Brain microvascular endothelial cell (primary cell): Measurements from ENCODE around the gene COMMD8.

Experiments used
- DNase-seq: peaks from one replicate; pipeline ENCODE4 v3.0.0-alpha.2; 2020
- H3K27ac ChIP-seq: fragments of 250-450 bp; sonication (Bioruptor Pico); 2 replicates; pipeline ENCODE4 v1.5.1; 2020; ENCODE audit warnings: mild to moderate bottlenecking, moderate library complexity
- H3K27me3 ChIP-seq: fragments of 250-450 bp; sonication (Bioruptor Pico); replicated peaks from 2 replicates; pipeline ENCODE4 v1.5.1; 2020; ENCODE audit warnings: mild to moderate bottlenecking
- H3K36me3 ChIP-seq: fragments of 250-450 bp; sonication (Bioruptor Pico); replicated peaks from 2 replicates; pipeline ENCODE4 v1.5.1; 2020; ENCODE audit warnings: mild to moderate bottlenecking
- H3K4me3 ChIP-seq: 2 replicates; pipeline ENCODE4 v1.5.1; 2011; ENCODE audit warnings: low read depth, mild to moderate bottlenecking, control low read depth, low read length, moderate library complexity
- in situ Hi-C: cut with HindIII; loops from 2 replicates; pipeline ENCODE4 v1.10.0; 2017; ENCODE audit warnings: low sequenced_read_pairs, low pct_ligation_motif_present
- TF ChIP-seq, protein P1 (sequence below): IDR thresholded peaks from 2 replicates; pipeline ENCODE4 v1.5.1; 2011; ENCODE audit warnings: low read depth, mild to moderate bottlenecking, moderate library complexity, low read length, control low read depth, inconsistent platforms; ENCODE audit errors: missing control alignments

COMMD8 gene

DNA sequence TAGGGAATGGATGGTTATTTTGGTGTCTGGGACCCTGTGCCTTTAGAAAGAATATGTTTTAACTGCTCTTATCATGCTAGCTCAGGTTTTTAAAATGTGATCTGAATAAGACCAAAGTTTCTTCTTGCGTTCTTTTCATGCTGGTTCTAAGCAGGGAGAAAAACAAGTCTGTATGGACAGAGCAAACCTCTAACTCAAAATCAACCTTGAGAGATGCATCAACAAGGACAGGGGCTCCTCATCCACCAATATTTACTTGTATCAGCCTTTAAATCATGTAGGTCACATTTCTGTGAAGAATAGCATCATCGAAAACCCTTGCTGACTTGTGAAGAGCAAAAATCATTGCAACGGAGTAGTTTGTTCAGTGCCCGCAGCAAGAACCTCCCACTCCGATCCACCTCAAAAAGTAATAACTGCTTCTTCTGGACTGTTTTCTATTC lies 22.8 kb upstream of the COMMD8 start:
- H3K27me3 ChIP-seq = no peaks in the 10 kb centered on the region
- no peak for DNase-seq
- TF ChIP-seq, protein P1, sequence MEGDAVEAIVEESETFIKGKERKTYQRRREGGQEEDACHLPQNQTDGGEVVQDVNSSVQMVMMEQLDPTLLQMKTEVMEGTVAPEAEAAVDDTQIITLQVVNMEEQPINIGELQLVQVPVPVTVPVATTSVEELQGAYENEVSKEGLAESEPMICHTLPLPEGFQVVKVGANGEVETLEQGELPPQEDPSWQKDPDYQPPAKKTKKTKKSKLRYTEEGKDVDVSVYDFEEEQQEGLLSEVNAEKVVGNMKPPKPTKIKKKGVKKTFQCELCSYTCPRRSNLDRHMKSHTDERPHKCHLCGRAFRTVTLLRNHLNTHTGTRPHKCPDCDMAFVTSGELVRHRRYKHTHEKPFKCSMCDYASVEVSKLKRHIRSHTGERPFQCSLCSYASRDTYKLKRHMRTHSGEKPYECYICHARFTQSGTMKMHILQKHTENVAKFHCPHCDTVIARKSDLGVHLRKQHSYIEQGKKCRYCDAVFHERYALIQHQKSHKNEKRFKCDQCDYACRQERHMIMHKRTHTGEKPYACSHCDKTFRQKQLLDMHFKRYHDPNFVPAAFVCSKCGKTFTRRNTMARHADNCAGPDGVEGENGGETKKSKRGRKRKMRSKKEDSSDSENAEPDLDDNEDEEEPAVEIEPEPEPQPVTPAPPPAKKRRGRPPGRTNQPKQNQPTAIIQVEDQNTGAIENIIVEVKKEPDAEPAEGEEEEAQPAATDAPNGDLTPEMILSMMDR = no peak
- no peaks in the 10 kb centered on the region for H3K36me3 ChIP-seq
- peak overlapping the region; percentile 86 for H3K27ac ChIP-seq
- in situ Hi-C loops = no loop called here
- peak overlapping the region; percentile 81 for H3K4me3 ChIP-seq

DNA sequence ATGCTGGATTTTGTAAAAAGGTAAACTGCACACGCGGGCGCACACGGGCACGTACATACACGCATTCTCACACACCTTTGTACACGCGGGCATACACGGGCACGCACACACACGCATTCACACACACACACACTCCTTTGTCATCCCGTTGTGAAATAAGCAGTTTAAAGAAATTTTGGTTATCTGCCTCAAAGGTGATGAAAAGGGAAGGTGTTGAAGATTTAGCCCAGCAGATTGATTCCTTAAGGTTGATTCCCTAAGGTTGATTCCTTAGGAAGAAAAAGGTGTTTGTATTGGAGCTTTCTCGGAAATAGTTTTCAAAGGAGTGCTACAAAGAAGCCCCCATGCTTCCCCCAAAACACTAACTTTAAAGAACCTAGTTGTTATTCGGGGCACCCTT lies 22.3 kb upstream of the COMMD8 start:
- in situ Hi-C loops = no loop called here
- H3K27ac ChIP-seq = peak overlapping the region; percentile 86

DNA sequence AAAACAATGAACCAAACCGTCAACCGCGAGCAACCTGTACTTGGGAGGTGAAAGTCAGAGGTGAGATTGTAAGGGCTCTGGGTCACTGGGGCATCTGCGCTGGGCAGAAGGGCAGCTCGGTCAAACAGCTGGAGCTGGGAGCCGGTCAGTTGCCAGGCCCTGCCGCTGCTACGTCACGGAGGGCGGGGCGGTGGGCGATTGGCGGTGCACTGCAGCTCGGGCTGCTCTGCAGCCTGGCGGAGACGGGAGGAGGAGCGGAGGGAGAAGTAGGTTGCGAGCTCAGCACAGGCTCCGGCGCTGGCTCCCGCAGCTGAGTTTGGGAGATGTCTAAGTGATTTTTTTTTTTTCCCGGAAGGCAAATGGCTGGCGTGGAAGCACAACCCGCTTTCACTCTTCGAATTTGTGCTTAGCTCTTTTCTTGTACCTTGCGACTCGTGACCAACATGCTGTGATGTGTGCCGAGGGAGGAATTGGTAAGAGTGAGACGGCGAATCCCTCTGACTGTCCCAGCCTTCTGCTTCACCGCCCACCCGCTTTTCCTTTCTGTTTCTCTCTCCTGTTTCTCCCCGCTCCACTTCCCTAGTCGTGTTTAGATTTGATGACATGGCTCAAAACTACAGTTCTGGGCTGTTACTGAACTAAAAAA lies 21.7 kb upstream of the COMMD8 start, which contains the start of gene ATP10D:
Gene ATP10D (plus strand): TSS at position 229 of the 646 bp plus-strand sequence. CDS start 27,266 bp downstream, outside the sequence.
- Histone ChIP-seq H3K4me3 (peak within 1 kb of the TSS; percentile 81), H3K36me3 (no peaks in the 10 kb centered on the region), H3K27me3 (no peaks in the 10 kb centered on the region), H3K27ac (peak within 1 kb of the TSS; percentile 86)
- TF ChIP-seq, protein P1 = peak; percentile 38
- in situ Hi-C loops = no loop called here
- peak; percentile 91 for DNase-seq

More for the DNA sequence above, 22.3 kb upstream of the COMMD8 start:
- H3K36me3 ChIP-seq = no peaks in the 10 kb centered on the region
- DNase-seq = no peak
- peak overlapping the region; percentile 81 for H3K4me3 ChIP-seq
- TF ChIP-seq, protein P1 = no peak
- no peaks in the 10 kb centered on the region for H3K27me3 ChIP-seq

DNA sequence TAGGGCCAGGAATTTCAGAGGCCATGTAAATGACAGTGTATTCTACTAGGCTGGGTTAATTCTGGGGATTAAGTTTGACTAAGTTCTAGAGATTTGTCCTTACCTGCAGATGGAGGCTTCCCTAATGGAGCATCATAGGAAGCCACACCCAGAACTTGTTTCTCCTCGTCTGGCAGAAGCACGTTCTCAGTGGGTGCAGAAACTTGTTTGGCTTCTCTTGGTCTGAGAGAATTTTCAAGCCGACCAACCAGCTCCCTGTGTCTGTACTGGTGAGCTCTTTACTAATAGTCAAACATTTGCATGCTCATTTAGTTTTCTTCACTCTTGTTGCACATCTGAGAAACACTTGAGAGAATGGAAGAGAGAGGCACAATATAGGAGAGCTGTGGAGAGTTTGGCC lies 20.7 kb upstream of the COMMD8 start:
- Histone ChIP-seq H3K4me3 (no peak overlapping the region), H3K27me3 (no peaks in the 10 kb centered on the region), H3K27ac (no peak overlapping the region), H3K36me3 (no peaks in the 10 kb centered on the region)
- TF ChIP-seq, protein P1 = no peak
- no peak for DNase-seq
- in situ Hi-C loops = no loop called here

DNA sequence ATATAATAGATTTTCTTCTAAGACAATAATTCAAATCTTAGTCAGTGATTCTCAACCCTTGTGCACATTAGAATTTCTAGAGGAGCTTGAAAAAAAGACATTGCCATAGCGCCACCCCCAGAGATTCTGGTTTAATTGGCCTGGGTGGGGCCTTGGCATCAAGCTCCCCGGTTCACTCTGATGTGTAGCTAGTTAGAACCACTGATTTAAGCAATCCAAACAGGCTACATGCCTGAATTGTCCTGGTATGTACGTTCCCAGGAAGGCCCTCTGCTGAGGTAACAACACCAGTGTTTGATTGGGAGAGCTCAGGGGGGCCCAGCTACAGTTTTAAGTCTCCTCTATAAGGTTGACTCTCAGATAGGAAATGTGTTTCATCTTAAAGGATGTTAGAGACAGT lies 20.2 kb upstream of the COMMD8 start:
- no peak for DNase-seq

More for the DNA sequence above, 20.2 kb upstream of the COMMD8 start:
- H3K27ac ChIP-seq = no peak overlapping the region
- H3K36me3 ChIP-seq = no peaks in the 10 kb centered on the region
- TF ChIP-seq, protein P1 = no peak
- in situ Hi-C loops = no loop called here
- H3K27me3 ChIP-seq = no peaks in the 10 kb centered on the region
- no peak overlapping the region for H3K4me3 ChIP-seq
